ENCODE data around the gene RNF115. TPM values are rescaled to one million over a fixed set of nuclear protein-coding genes. Genes with fewer than 3 reads are reported as not detected.
A peak's percentile ranks its signal among the peaks of the same experiment; 100 is the strongest.

The RNF115 gene
- total and polyA plus RNA-seq, 2 of the 4 experiments (the other 2 are of a cell fraction) = 13.5 to 22.9 TPM

DNA sequence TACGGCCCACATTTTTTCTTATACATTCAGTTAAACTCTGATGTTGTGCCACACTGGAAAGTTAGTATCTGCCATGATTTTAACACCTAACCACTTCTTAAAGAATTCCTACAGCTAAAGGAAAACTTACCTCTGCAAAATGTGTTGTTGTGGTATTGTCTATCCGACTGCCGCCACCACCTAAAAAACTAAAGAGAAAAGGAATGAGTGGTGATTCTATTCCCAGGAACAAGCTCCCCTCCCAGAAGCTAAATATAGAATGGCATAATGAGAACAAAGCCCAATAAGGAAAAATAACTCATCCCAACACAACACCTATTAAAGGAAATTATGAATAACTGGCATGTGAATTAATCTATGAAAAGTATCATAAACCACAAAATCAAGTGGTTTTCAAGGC lies 39.5 kb downstream of the RNF115 start:
- TF ChIP-seq CHD1 (IDR thresholded peaks at IDR 0.05; ENCODE audit: low read depth, low read length) (no peak), USF2 (IDR thresholded peaks at IDR 0.05; ENCODE audit: low read depth, low read length) (no peak), RFX5 (IDR thresholded peaks at IDR 0.05; ENCODE audit: low read depth, low read length) (no peak), MAZ (IDR thresholded peaks at IDR 0.05; ENCODE audit: borderline replicate concordance, low read depth, low read length) (no peak), MAFK (IDR thresholded peaks at IDR 0.05; ENCODE audit: low read depth, low read length) (no peak), RCOR1 (IDR thresholded peaks at IDR 0.05; ENCODE audit: insufficient replicate concordance, low read length) (no peak), SMC3 (IDR thresholded peaks at IDR 0.05; ENCODE audit: low read depth, low read length) (no peak), RAD21 (IDR thresholded peaks at IDR 0.05; ENCODE audit: low read length) (no peak), MXI1 (IDR thresholded peaks at IDR 0.05; ENCODE audit: borderline replicate concordance, low read depth, low read length) (no peak), BHLHE40 (IDR thresholded peaks at IDR 0.05; ENCODE audit: low read depth, low read length) (no peak), POLR2A (IDR thresholded peaks at IDR 0.05; ENCODE audit: low read depth, low read length) (no peak), CEBPB (IDR thresholded peaks at IDR 0.05; ENCODE audit: low read depth, low read length) (no peak), FOS (IDR thresholded peaks at IDR 0.05; ENCODE audit: low read depth, low read length) (no peak), NFE2L2 (IDR thresholded peaks at IDR 0.05; ENCODE audit: low read depth, low read length) (no peak)
- TF ChIP-seq, protein P1, sequence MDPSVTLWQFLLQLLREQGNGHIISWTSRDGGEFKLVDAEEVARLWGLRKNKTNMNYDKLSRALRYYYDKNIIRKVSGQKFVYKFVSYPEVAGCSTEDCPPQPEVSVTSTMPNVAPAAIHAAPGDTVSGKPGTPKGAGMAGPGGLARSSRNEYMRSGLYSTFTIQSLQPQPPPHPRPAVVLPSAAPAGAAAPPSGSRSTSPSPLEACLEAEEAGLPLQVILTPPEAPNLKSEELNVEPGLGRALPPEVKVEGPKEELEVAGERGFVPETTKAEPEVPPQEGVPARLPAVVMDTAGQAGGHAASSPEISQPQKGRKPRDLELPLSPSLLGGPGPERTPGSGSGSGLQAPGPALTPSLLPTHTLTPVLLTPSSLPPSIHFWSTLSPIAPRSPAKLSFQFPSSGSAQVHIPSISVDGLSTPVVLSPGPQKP (IDR thresholded peaks at IDR 0.05; ENCODE audit: borderline replicate concordance, low read depth, low read length) = no peak
- TF ChIP-seq, protein P2, sequence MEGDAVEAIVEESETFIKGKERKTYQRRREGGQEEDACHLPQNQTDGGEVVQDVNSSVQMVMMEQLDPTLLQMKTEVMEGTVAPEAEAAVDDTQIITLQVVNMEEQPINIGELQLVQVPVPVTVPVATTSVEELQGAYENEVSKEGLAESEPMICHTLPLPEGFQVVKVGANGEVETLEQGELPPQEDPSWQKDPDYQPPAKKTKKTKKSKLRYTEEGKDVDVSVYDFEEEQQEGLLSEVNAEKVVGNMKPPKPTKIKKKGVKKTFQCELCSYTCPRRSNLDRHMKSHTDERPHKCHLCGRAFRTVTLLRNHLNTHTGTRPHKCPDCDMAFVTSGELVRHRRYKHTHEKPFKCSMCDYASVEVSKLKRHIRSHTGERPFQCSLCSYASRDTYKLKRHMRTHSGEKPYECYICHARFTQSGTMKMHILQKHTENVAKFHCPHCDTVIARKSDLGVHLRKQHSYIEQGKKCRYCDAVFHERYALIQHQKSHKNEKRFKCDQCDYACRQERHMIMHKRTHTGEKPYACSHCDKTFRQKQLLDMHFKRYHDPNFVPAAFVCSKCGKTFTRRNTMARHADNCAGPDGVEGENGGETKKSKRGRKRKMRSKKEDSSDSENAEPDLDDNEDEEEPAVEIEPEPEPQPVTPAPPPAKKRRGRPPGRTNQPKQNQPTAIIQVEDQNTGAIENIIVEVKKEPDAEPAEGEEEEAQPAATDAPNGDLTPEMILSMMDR (conservative IDR thresholded peaks at IDR 0.05; ENCODE audit: low read depth, low read length) = no peak
- no peak overlapping the region for H3K18ac ChIP-seq (ENCODE audit: low read depth, low read length)
- no peak overlapping the region; the same call in 1 of the 2 replicates for H3K9ac ChIP-seq (ENCODE audit: low read depth, low read length)
- H3K27ac ChIP-seq (ENCODE audit: insufficient read depth, low read length) = no peak overlapping the region
- peak overlapping the region; percentile 29; the same call in 1 of the 2 replicates for H3K4me2 ChIP-seq (ENCODE audit: low read depth, low read length)
- intact Hi-C loops (cut with micrococcal nuclease) (no loop called here), in situ Hi-C loops (cut with MboI; ENCODE audit: low sequenced_read_pairs) (no loop called here), dilution Hi-C loops (cut with HindIII; ENCODE audit: low sequenced_read_pairs, unreplicated experiment) (no loop called here)
- H3K14ac ChIP-seq (replicated peaks; ENCODE audit: low read depth, low read length) = peak overlapping the region; percentile 57
- H3K23ac ChIP-seq (ENCODE audit: low read depth, low read length) = no peak overlapping the region
- WGBS, 2 experiments (ENCODE audit: extremely low coverage in 2 of 2, insufficient read length in 1 of 2) = no CpG with 5 or more reads among the region's 3 CpGs
- peaks cover 5% of the 10 kb centered on the region for H3K9me1 ChIP-seq (ENCODE audit: insufficient read depth, low read length)
- peaks cover 6% of the 10 kb centered on the region; the same call in 1 of the 2 replicates for H3K36me3 ChIP-seq (ENCODE audit: control insufficient read depth, insufficient read depth, low read length)
- peak overlapping the region; percentile 38; the same call in 1 of the 2 replicates for H4K91ac ChIP-seq (ENCODE audit: insufficient read depth, low read depth, low read length)
- peak overlapping the region; percentile 84 for H2BK5ac ChIP-seq (ENCODE audit: low read depth, low read length, poor library complexity, severe bottlenecking)
- H2AK9ac ChIP-seq (replicated peaks; ENCODE audit: low read depth, low read length, poor library complexity) = no peak overlapping the region
- H4K20me1 ChIP-seq (ENCODE audit: insufficient read depth, low read length) = peaks cover 3% of the 10 kb centered on the region; the same call in 1 of the 2 replicates
- BruUV-seq (replicated peaks) = no TSS peak
- H3K4me3 ChIP-seq (ENCODE audit: insufficient read depth, low read depth, low read length) = no peak overlapping the region
- no peak overlapping the region for H2AFZ ChIP-seq (replicated peaks; ENCODE audit: low read length, poor library complexity)
- ATAC-seq (ENCODE audit: low read depth) = no peak
- ChIA-PET CTCF (no interaction called here), POLR2A (ENCODE audit: unreplicated experiment) (no interaction called here)
- peak overlapping the region in 1 of 2 experiments; percentile 55; a peak in 2 of 4 replicates for H4K8ac ChIP-seq (ENCODE audit: low read depth in 2 of 2, low read length in 2 of 2)
- H3K4me1 ChIP-seq (ENCODE audit: control insufficient read depth, insufficient read depth, low read length) = peaks cover 12% of the 10 kb centered on the region; the same call in 1 of the 2 replicates
- no peaks in the 10 kb centered on the region for H3K27me3 ChIP-seq (ENCODE audit: control insufficient read depth, insufficient read depth, low read length)
- peak overlapping the region; percentile 63; the same call in 1 of the 2 replicates for H2BK20ac ChIP-seq (ENCODE audit: low read depth, low read length)
- peaks cover 20 to 57% of the 10 kb centered on the region in 2 experiments for H3K79me1 ChIP-seq (ENCODE audit: low read depth in 1 of 2, low read length in 2 of 2)
- H2BK120ac ChIP-seq (ENCODE audit: low read depth, low read length) = peak overlapping the region; percentile 81
- no peak overlapping the region; the same call in 1 of the 2 replicates for H4K5ac ChIP-seq (ENCODE audit: low read depth, low read length)
- no peak for DNase-seq
- H2BK15ac ChIP-seq (ENCODE audit: low read depth, low read length) = peak overlapping the region; percentile 90; the same call in 1 of the 3 replicates
- H3K56ac ChIP-seq (ENCODE audit: extremely low read depth, insufficient read depth, low read length) = no peak overlapping the region
- peak overlapping the region; percentile 66; the same call in 1 of the 2 replicates for H3K4ac ChIP-seq (ENCODE audit: low read depth, low read length)
- H2AK5ac ChIP-seq (ENCODE audit: low read depth, low read length) = peak overlapping the region; percentile 26; the same call in 1 of the 2 replicates
- H3K9me3 ChIP-seq (ENCODE audit: control insufficient read depth, insufficient read depth, low read length) = no peaks in the 10 kb centered on the region

All from IMR-90 (cell line).